22Rv1 (cell line): ENCODE data around the gene MFAP2.

Experiments
- CTCF ChIP-seq: fragments of 450-650 bp; IDR thresholded peaks from 2 replicates; pipeline ENCODE4 v1.5.1; 2017; ENCODE audit warnings: mild to moderate bottlenecking
- ZFX ChIP-seq: fragments of 450-650 bp; IDR thresholded peaks from 2 replicates; pipeline ENCODE4 v1.6.1; 2017; ENCODE audit warnings: antibody characterized with exemption, borderline replicate concordance

DNA sequence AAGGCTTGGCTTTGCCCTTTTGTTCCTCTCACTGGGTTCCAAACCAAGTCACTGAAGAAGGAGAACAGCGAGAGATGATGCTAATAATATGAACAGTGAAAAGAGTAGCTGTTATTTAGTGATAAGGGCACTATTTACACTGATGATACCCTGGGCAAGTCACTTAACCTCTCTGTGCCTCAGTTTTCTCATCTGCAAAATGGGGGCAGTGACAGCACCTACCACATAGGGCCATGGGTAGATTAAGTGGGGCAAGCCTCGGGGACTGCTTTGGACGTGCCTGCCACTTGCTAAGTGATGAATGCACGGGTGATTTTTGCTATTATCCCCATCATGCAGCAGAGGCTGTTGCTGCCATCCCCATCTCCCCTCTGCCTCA is 22.1 kb upstream of the MFAP2 start:
- TF ChIP-seq CTCF (no peak), ZFX (no peak)
